SK-N-MC (cell line): ENCODE results near the gene NGEF.

Experiments
- DNase-seq: peaks from one replicate; pipeline ENCODE4 v3.0.0-alpha.2; 2011; ENCODE audit warnings: low read depth, low spot score
- H3K27ac ChIP-seq: fragments of 200-600 bp; sonication (generic); 2 replicates; pipeline ENCODE4 v1.5.1; 2016; ENCODE audit warnings: mixed run types
- H3K36me3 ChIP-seq: fragments of 200-600 bp; sonication (generic); 2 replicates; pipeline ENCODE4 v1.6.1; 2017; ENCODE audit warnings: antibody characterized with exemption, low read length, mixed read lengths; ENCODE audit not compliant: insufficient read depth
- H3K4me3 ChIP-seq: fragments of 200-600 bp; sonication (generic); 2 replicates; pipeline ENCODE4 v1.5.1; 2016
- H3K9ac ChIP-seq: fragments of 200-600 bp; sonication (generic); 2 replicates; pipeline ENCODE4 v1.8.0; 2017; ENCODE audit warnings: mixed run types, mixed read lengths; ENCODE audit not compliant: insufficient read length
- H3K9me3 ChIP-seq: fragments of 200-600 bp; sonication (generic); 2 replicates; pipeline ENCODE4 v1.6.1; 2017; ENCODE audit warnings: low read depth, mild to moderate bottlenecking, antibody characterized with exemption, low read length, moderate library complexity, mixed read lengths
- EZH2 ChIP-seq: fragments of 200-600 bp; sonication (generic); IDR thresholded peaks from one replicate; pipeline ENCODE4 v1.6.1; 2017; ENCODE audit warnings: antibody characterized with exemption
- FOXP2 ChIP-seq: optimal IDR thresholded peaks from 2 replicates; pipeline ENCODE3; 2011; ENCODE audit warnings: mild to moderate bottlenecking, moderate library complexity; ENCODE audit not compliant: insufficient read depth; ENCODE audit errors: extremely low read length, control extremely low read depth
- POLR2AphosphoS5 ChIP-seq: IDR thresholded peaks from 2 replicates; pipeline ENCODE4 v1.6.1; 2012; ENCODE audit warnings: mild to moderate bottlenecking, low read depth, low read length, borderline replicate concordance

NGEF gene

GRCh38 chr2:233013027-233013461 lies at the start of gene NGEF:
NGEF (minus strand) TSS chr2:233013256; CDS start chr2:232974890, 38,366 bp downstream.
- TF ChIP-seq EZH2, result no peak
- TF ChIP-seq FOXP2, result no peak
- no peak for TF ChIP-seq POLR2AphosphoS5
- H3K27ac ChIP-seq, result no peak within 1 kb of the TSS
- no peak within 1 kb of the TSS for H3K9ac ChIP-seq
- no peaks in the 10 kb centered on the region for H3K36me3 ChIP-seq
- H3K9me3 ChIP-seq, result no peaks in the 10 kb centered on the region
- DNase-seq, result no peak
- no peak within 1 kb of the TSS for H3K4me3 ChIP-seq

- no peak for TF ChIP-seq POLR2AphosphoS5
- TF ChIP-seq FOXP2, result no peak
- Histone ChIP-seq H3K9ac (no peak overlapping the region), H3K4me3 (no peak overlapping the region), H3K27ac (no peak overlapping the region), H3K9me3 (no peaks in the 10 kb centered on the region), H3K36me3 (no peaks in the 10 kb centered on the region)
- DNase-seq, result no peak
Measured at GRCh38 chr2:233062451-233062850, 49.4 kb upstream of the NGEF start.

GRCh38 chr2:233061591-233062450 lies 48.8 kb upstream of the NGEF start:
- H3K36me3 ChIP-seq, result no peaks in the 10 kb centered on the region
- H3K9me3 ChIP-seq, result no peaks in the 10 kb centered on the region
- no peak overlapping the region for H3K9ac ChIP-seq
- no peak for TF ChIP-seq POLR2AphosphoS5
- TF ChIP-seq FOXP2, result no peak
- TF ChIP-seq EZH2, result no peak
- no peak overlapping the region for H3K4me3 ChIP-seq
- no peak overlapping the region for H3K27ac ChIP-seq
- DNase-seq, result no peak

GRCh38 chr2:233060980-233061590 lies 48.0 kb upstream of the NGEF start:
- no peak for DNase-seq
- no peaks in the 10 kb centered on the region for H3K36me3 ChIP-seq
- no peak overlapping the region for H3K4me3 ChIP-seq
- TF ChIP-seq POLR2AphosphoS5 (no peak), EZH2 (no peak), FOXP2 (no peak)
- H3K9ac ChIP-seq, result no peak overlapping the region
- no peak overlapping the region for H3K27ac ChIP-seq
- H3K9me3 ChIP-seq, result no peaks in the 10 kb centered on the region

GRCh38 chr2:233060501-233060979 lies 47.5 kb upstream of the NGEF start:
- Histone ChIP-seq H3K27ac (no peak overlapping the region), H3K9me3 (no peaks in the 10 kb centered on the region), H3K4me3 (no peak overlapping the region), H3K36me3 (no peaks in the 10 kb centered on the region), H3K9ac (no peak overlapping the region)
- TF ChIP-seq EZH2 (no peak), FOXP2 (no peak), POLR2AphosphoS5 (no peak)
- no peak for DNase-seq

- DNase-seq, result no peak
- H3K9me3 ChIP-seq, result no peaks in the 10 kb centered on the region
- no peak within 1 kb of the TSS for H3K9ac ChIP-seq
- H3K27ac ChIP-seq, result no peak within 1 kb of the TSS
- TF ChIP-seq FOXP2 (no peak), EZH2 (no peak), POLR2AphosphoS5 (no peak)
- H3K36me3 ChIP-seq, result no peaks in the 10 kb centered on the region
- H3K4me3 ChIP-seq, result no peak within 1 kb of the TSS
Measured at GRCh38 chr2:233059797-233060500, 46.9 kb upstream of the NGEF start, which contains the start of gene INPP5D. INPP5D (plus strand) TSS chr2:233060342; CDS start chr2:233060479, 137 bp downstream.

GRCh38 chr2:233059547-233059796 lies 46.4 kb upstream of the NGEF start:
- no peak overlapping the region for H3K9ac ChIP-seq
- H3K9me3 ChIP-seq, result no peaks in the 10 kb centered on the region
- TF ChIP-seq EZH2, result no peak
- TF ChIP-seq POLR2AphosphoS5, result no peak
- TF ChIP-seq FOXP2, result no peak
- no peak overlapping the region for H3K4me3 ChIP-seq
- H3K36me3 ChIP-seq, result no peaks in the 10 kb centered on the region
- DNase-seq, result no peak
- no peak overlapping the region for H3K27ac ChIP-seq
